PFSK-1 (cell line): ENCODE results near the gene COL25A1.

ENCODE experiments used
- POLR2AphosphoS5 ChIP-seq: IDR thresholded peaks from 2 replicates; pipeline ENCODE4 v1.6.1; 2012; ENCODE audit warnings: low read depth, mild to moderate bottlenecking, control low read depth, low read length, moderate library complexity
- REST ChIP-seq, 2 experiments: IDR thresholded peaks; 2 replicates each; pipeline versions ENCODE4 v1.6.1 to v1.8.0; 2011 to 2012; ENCODE audit warnings: low read depth in 2 of 2, low read length in 2 of 2, control low read depth in 1 of 2, inconsistent platforms in 1 of 2, mild to moderate bottlenecking in 1 of 2, moderate library complexity in 1 of 2; ENCODE audit not compliant: insufficient read depth in 1 of 2
- TAF1 ChIP-seq: IDR thresholded peaks from 2 replicates; pipeline ENCODE4 v1.6.1; 2012; ENCODE audit warnings: low read length, control low read depth, borderline replicate concordance; ENCODE audit not compliant: insufficient read depth

- TF ChIP-seq REST (IDR thresholded peaks at IDR 0.05; ENCODE audit: insufficient read depth in 1 of 2, low read depth in 2 of 2, low read length in 2 of 2) (no peak), POLR2AphosphoS5 (no peak), TAF1 (no peak)
These were observed 138.4 kb downstream of the COL25A1 start for GRCh38 chr4:109164011-109164410.
